Mesendoderm (in vitro differentiated cells): ENCODE data around the gene MCM10.

Source experiments
- DNase-seq: peaks from one replicate; pipeline ENCODE4 v3.0.0; 2013
- H2AK5ac ChIP-seq: 2 replicates; pipeline ENCODE4 v1.6.1; 2013; ENCODE audit warnings: low read length, inconsistent platforms
- H2BK120ac ChIP-seq: 2 replicates; pipeline ENCODE4 v1.6.1; 2013; ENCODE audit warnings: low read depth, mild to moderate bottlenecking, low read length, moderate library complexity, mixed read lengths
- H2BK15ac ChIP-seq: replicated peaks from 2 replicates; pipeline ENCODE4 v1.6.1; 2013; ENCODE audit warnings: low read depth, mild to moderate bottlenecking, moderate library complexity
- H2BK5ac ChIP-seq: 2 replicates; pipeline ENCODE4 v1.6.1; 2013; ENCODE audit warnings: low read length, inconsistent platforms
- H3K18ac ChIP-seq: 2 replicates; pipeline ENCODE4 v1.6.1; 2013; ENCODE audit warnings: mild to moderate bottlenecking, low read length, mixed read lengths
- H3K23ac ChIP-seq: one replicate; pipeline ENCODE4 v1.6.1; 2013; ENCODE audit warnings: low read length
- H3K27ac ChIP-seq: 2 replicates; pipeline ENCODE4 v1.5.1; 2013; ENCODE audit warnings: low read depth, mild to moderate bottlenecking, inconsistent platforms, low read length, moderate library complexity
- H3K27me3 ChIP-seq: 2 replicates; pipeline ENCODE4 v1.6.1; 2013; ENCODE audit warnings: low read length, control low read depth, mild to moderate bottlenecking, inconsistent platforms; ENCODE audit not compliant: insufficient read depth, poor library complexity
- H3K36me3 ChIP-seq: 2 replicates; pipeline ENCODE4 v1.6.1; 2013; ENCODE audit warnings: low read length, inconsistent platforms; ENCODE audit not compliant: control insufficient read depth, insufficient read depth
- H3K4ac ChIP-seq: one replicate; pipeline ENCODE4 v1.6.1; 2013; ENCODE audit warnings: low read depth, mild to moderate bottlenecking, low read length, moderate library complexity
- H3K4me1 ChIP-seq: 2 replicates; pipeline ENCODE4 v1.6.1; 2013; ENCODE audit warnings: low read depth, low read length, inconsistent platforms; ENCODE audit not compliant: control insufficient read depth
- H3K4me2 ChIP-seq: 2 replicates; pipeline ENCODE4 v1.6.1; 2013; ENCODE audit warnings: low read length
- H3K4me3 ChIP-seq: 2 replicates; pipeline ENCODE4 v1.5.1; 2013; ENCODE audit warnings: mild to moderate bottlenecking, low read length
- H3K56ac ChIP-seq: one replicate; pipeline ENCODE4 v1.6.1; 2013; ENCODE audit warnings: low read length
- H3K79me1 ChIP-seq: 2 replicates; pipeline ENCODE4 v1.6.1; 2013; ENCODE audit warnings: low read length, inconsistent platforms
- H3K79me2 ChIP-seq: 2 replicates; pipeline ENCODE4 v1.6.1; 2013; ENCODE audit warnings: mild to moderate bottlenecking, low read length; ENCODE audit not compliant: control insufficient read depth, insufficient read depth
- H3K9ac ChIP-seq: 2 replicates; pipeline ENCODE4 v1.6.1; 2013; ENCODE audit warnings: low read length, inconsistent platforms
- H4K5ac ChIP-seq: one replicate; pipeline ENCODE4 v1.6.1; 2013; ENCODE audit warnings: low read length
- H4K8ac ChIP-seq: one replicate; pipeline ENCODE4 v1.6.1; 2013; ENCODE audit warnings: low read depth, mild to moderate bottlenecking, control low read depth, low read length, moderate library complexity
- WGBS: extraction: QIAGEN DNeasy Blood & Tissue Kit; methylation state at CpG from one replicate; pipeline ENCODE4 v1.1.7; 2013; ENCODE audit warnings: low lambda C conversion rate, missing lambda C conversion rate; ENCODE audit not compliant: insufficient coverage; ENCODE audit errors: extremely low coverage; 5-methylcytosine and 5-hydroxymethylcytosine counted together

The MCM10 gene

DNA sequence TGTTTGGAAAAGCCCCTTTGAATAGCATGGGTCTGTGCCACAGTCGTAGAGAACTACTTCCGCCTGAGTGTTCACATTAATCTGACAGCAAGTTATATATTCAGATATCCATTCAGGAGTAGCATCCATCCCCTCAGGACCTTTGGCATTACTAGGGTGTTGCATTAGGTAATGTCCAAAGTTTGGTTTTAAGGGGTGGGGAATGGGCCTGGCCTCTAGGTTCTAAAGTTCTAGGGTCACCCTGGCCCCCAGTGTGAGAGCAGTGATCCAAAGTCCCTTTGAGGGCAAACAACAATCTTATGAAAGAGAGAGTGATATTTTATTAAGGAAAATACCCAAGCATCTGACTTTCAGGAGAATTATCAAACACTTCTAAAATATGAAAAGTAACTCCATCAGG lies 12.3 kb downstream of the MCM10 start:
- no peak overlapping the region for H2AK5ac ChIP-seq
- peaks cover 2% of the 10 kb centered on the region for H3K79me2 ChIP-seq
- H3K4me1 ChIP-seq = no peaks in the 10 kb centered on the region
- no peak overlapping the region for H4K8ac ChIP-seq
- no peak overlapping the region for H3K56ac ChIP-seq
- H3K36me3 ChIP-seq = peaks cover 11% of the 10 kb centered on the region
- no peak for DNase-seq
- no peak overlapping the region for H3K9ac ChIP-seq
- no peak overlapping the region for H2BK15ac ChIP-seq
- no peak overlapping the region for H4K5ac ChIP-seq
- H3K4ac ChIP-seq = no peak overlapping the region
- H2BK120ac ChIP-seq = no peak overlapping the region
- no peak overlapping the region for H3K27ac ChIP-seq
- no peak overlapping the region for H3K4me2 ChIP-seq
- H3K23ac ChIP-seq = no peak overlapping the region
- H3K79me1 ChIP-seq = no peaks in the 10 kb centered on the region
- H3K18ac ChIP-seq = no peak overlapping the region
- no peaks in the 10 kb centered on the region for H3K27me3 ChIP-seq
- H3K4me3 ChIP-seq = no peak overlapping the region
- WGBS = no CpG with 5 or more reads among the region's 2 CpGs
- no peak overlapping the region for H2BK5ac ChIP-seq

GRCh38 chr10:13180788-13181187 lies 19.4 kb downstream of the MCM10 start:
- Histone ChIP-seq H3K36me3 (peaks cover 9% of the 10 kb centered on the region), H3K79me1 (no peaks in the 10 kb centered on the region), H2BK120ac (no peak overlapping the region), H3K4me2 (no peak overlapping the region), H3K4me1 (no peaks in the 10 kb centered on the region), H2BK5ac (no peak overlapping the region), H4K5ac (no peak overlapping the region), H2BK15ac (no peak overlapping the region), H3K79me2 (no peaks in the 10 kb centered on the region), H4K8ac (no peak overlapping the region), H3K4ac (no peak overlapping the region), H3K56ac (no peak overlapping the region), H3K18ac (no peak overlapping the region), H3K27me3 (no peaks in the 10 kb centered on the region), H3K4me3 (no peak overlapping the region), H3K27ac (no peak overlapping the region), H3K9ac (no peak overlapping the region), H2AK5ac (no peak overlapping the region), H3K23ac (no peak overlapping the region)
- no CpG with 5 or more reads among the region's 4 CpGs for WGBS
- DNase-seq = no peak

DNA sequence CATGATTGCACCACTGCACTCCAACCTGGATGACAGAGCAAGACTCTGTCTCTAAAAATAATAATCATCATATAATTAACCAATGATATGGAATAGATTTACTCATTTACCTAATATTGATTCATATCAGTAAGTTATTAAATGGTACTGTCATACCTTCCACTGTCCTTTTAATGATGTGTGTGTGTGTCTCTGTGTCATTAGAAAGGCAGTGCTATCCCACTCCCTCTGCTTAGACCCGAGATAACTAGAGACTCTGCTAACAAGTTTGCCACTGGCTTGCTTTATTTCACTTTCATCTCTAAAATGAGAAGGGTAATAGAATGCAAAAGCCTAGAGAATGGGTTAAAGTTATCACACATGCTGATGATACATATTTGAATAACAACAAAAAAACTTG lies 21.1 kb downstream of the MCM10 start:
- H3K4ac ChIP-seq = no peak overlapping the region
- H2BK120ac ChIP-seq = no peak overlapping the region
- H3K4me1 ChIP-seq = no peaks in the 10 kb centered on the region
- no peak overlapping the region for H4K8ac ChIP-seq
- WGBS = no CpG with 5 or more reads among the region's 1 CpG
- no peak overlapping the region for H2AK5ac ChIP-seq
- no peak overlapping the region for H3K23ac ChIP-seq
- H3K18ac ChIP-seq = no peak overlapping the region
- no peak overlapping the region for H4K5ac ChIP-seq
- no peak for DNase-seq
- no peak overlapping the region for H3K4me2 ChIP-seq
- no peak overlapping the region for H3K4me3 ChIP-seq
- no peak overlapping the region for H3K9ac ChIP-seq
- no peak overlapping the region for H3K56ac ChIP-seq
- no peaks in the 10 kb centered on the region for H3K79me1 ChIP-seq
- H3K27me3 ChIP-seq = no peaks in the 10 kb centered on the region
- no peak overlapping the region for H2BK5ac ChIP-seq
- H3K36me3 ChIP-seq = peaks cover 11% of the 10 kb centered on the region
- H2BK15ac ChIP-seq = no peak overlapping the region
- H3K27ac ChIP-seq = no peak overlapping the region
- H3K79me2 ChIP-seq = no peaks in the 10 kb centered on the region

DNA sequence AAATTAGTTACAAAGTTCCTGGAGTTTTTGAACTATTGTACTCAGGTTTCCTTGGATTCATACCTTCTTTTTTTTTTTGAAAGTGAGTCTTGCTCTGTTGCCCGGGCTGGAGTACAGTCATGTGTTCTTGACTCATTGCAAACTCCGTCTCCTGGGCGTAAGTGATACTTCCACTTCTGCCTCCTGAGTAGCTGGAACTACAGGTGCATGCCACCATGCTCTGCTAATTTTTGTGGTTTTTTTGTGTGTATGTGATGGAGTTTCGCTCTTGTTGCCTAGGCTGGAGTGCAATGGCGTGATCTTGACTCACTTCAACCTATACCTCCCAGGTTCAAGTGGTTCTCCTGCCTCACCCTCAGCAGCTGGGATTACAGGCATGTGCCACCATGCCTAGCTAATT lies 22.3 kb downstream of the MCM10 start:
- Histone ChIP-seq H3K56ac (no peak overlapping the region), H3K23ac (no peak overlapping the region), H3K18ac (no peak overlapping the region), H4K5ac (no peak overlapping the region), H3K79me1 (no peaks in the 10 kb centered on the region), H3K27me3 (no peaks in the 10 kb centered on the region), H2AK5ac (no peak overlapping the region), H3K4me2 (no peak overlapping the region), H3K27ac (no peak overlapping the region), H3K36me3 (peaks cover 11% of the 10 kb centered on the region), H2BK15ac (no peak overlapping the region), H2BK120ac (no peak overlapping the region), H3K4me3 (no peak overlapping the region), H4K8ac (no peak overlapping the region), H3K79me2 (no peaks in the 10 kb centered on the region), H3K9ac (no peak overlapping the region), H2BK5ac (no peak overlapping the region), H3K4ac (no peak overlapping the region), H3K4me1 (no peaks in the 10 kb centered on the region)
- no peak for DNase-seq
- WGBS = no CpG with 5 or more reads among the region's 5 CpGs

DNA sequence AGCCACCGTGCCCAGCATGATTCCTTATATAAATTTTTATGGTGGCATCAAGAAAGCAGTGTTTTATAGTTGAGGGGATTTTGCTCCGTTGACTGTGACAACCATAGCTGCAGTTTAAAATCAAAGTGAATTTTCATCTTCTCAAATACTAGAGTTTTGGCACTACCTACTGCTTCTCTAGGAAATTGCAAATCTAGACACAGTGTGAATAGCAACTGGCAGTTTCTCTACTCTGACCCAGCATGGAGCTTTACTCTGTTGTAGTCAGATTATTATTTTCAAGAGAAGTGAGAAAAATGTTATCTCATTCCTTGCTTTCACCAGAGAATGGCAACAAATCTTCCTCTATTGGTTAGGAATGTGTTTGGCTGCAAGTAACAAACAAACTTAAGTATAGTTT lies 22.9 kb downstream of the MCM10 start:
- no peak overlapping the region for H2AK5ac ChIP-seq
- H3K27ac ChIP-seq = no peak overlapping the region
- H3K4me1 ChIP-seq = no peaks in the 10 kb centered on the region
- peaks cover 15% of the 10 kb centered on the region for H3K36me3 ChIP-seq
- no peak overlapping the region for H2BK15ac ChIP-seq
- H3K23ac ChIP-seq = no peak overlapping the region
- no peak overlapping the region for H3K4me3 ChIP-seq
- H3K4me2 ChIP-seq = no peak overlapping the region
- no peak overlapping the region for H2BK5ac ChIP-seq
- no peak overlapping the region for H4K8ac ChIP-seq
- H3K79me2 ChIP-seq = no peaks in the 10 kb centered on the region
- H3K18ac ChIP-seq = no peak overlapping the region
- no CpG with 5 or more reads among the region's 2 CpGs for WGBS
- no peak overlapping the region for H3K56ac ChIP-seq
- no peaks in the 10 kb centered on the region for H3K79me1 ChIP-seq
- no peak overlapping the region for H3K9ac ChIP-seq
- H3K4ac ChIP-seq = no peak overlapping the region
- H4K5ac ChIP-seq = no peak overlapping the region
- H3K27me3 ChIP-seq = no peaks in the 10 kb centered on the region
- no peak for DNase-seq
- H2BK120ac ChIP-seq = no peak overlapping the region

DNA sequence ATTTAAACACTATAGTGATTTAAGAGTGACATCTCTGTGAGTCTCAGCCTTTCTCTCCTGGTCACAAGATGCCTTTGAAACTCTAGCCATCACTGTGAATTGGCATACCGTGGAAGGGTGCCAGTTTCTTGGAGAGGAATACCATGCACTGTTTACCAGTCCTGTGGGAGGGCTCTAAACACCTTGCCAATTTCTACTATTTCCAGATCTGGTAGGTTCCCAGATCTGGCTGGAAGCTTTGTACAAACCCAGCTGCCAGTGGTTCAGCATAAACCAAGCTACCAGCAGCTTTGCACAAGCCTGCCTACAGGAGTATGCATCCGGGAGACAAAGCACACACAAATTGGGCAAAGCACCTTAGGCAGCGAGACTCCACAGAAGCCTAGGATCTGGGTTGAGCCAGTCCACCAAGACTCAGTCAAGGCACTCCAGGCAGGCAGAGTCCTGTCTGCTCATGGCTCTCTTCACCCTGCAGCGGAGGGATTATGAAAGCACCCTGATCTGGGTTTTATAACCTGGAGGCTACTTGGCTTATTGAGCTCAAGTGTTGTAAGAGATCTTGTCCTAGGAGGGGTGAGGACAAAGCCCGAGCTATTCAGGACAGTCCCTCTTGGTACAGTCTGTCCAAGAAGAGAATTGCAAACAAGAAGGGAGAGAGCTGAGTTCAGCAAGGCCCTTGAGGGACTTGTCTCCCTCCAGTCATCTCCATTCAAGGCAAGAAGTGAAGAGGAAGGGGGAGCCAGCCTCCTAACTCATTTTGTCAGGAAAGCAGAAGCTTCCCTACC lies 23.6 kb downstream of the MCM10 start:
- H3K4me3 ChIP-seq = no peak overlapping the region
- no peak overlapping the region for H3K56ac ChIP-seq
- H3K79me2 ChIP-seq = no peaks in the 10 kb centered on the region
- whole genome bisulfite sequencing = no CpG with 5 or more reads among the region's 5 CpGs
- no peak overlapping the region for H2BK120ac ChIP-seq
- no peaks in the 10 kb centered on the region for H3K27me3 ChIP-seq
- H3K9ac ChIP-seq = no peak overlapping the region
- no peak for DNase-seq
- H3K36me3 ChIP-seq = peaks cover 16% of the 10 kb centered on the region
- H3K23ac ChIP-seq = no peak overlapping the region
- H3K4me1 ChIP-seq = no peaks in the 10 kb centered on the region
- H2BK5ac ChIP-seq = no peak overlapping the region
- no peak overlapping the region for H3K4ac ChIP-seq
- H2BK15ac ChIP-seq = no peak overlapping the region
- H4K5ac ChIP-seq = no peak overlapping the region
- H2AK5ac ChIP-seq = no peak overlapping the region
- H3K18ac ChIP-seq = no peak overlapping the region
- no peak overlapping the region for H4K8ac ChIP-seq
- no peak overlapping the region for H3K27ac ChIP-seq
- H3K4me2 ChIP-seq = no peak overlapping the region
- no peaks in the 10 kb centered on the region for H3K79me1 ChIP-seq
